Small intestine (tissue), 7 donors: ENCODE results near the gene VPS18. TPM values are rescaled to one million over a fixed set of nuclear protein-coding genes. Genes with fewer than 3 reads are reported as not detected.

Experiments used
- DNase-seq, 2 donors: peaks; one replicate each; pipeline versions ENCODE4 v3.0.0 to v3.0.0-alpha.2; 2013
- FAIRE-seq: peaks from 2 replicates; lab custom pipeline; 2012; peaks lifted over from hg19 to GRCh38; lab: Jason Lieb, UNC
- H3K27ac ChIP-seq, 3 donors: one replicate each; pipeline ENCODE4 v1.5.1; 2013; ENCODE audit warnings: low read length in 2 of 3, mild to moderate bottlenecking in 2 of 3, control low read depth in 1 of 3, inconsistent platforms in 1 of 3, low read depth in 1 of 3, moderate library complexity in 1 of 3
- H3K27me3 ChIP-seq, 3 donors: one replicate each; pipeline ENCODE4 v1.6.1; 2013; ENCODE audit warnings: low read length in 3 of 3, inconsistent platforms in 1 of 3; ENCODE audit not compliant: control insufficient read depth in 3 of 3, insufficient read depth in 3 of 3
- H3K36me3 ChIP-seq, 3 donors: one replicate each; pipeline ENCODE4 v1.6.1; 2013; ENCODE audit warnings: low read length in 3 of 3, inconsistent platforms in 1 of 3, low read depth in 1 of 3, mild to moderate bottlenecking in 1 of 3, moderate library complexity in 1 of 3; ENCODE audit not compliant: control insufficient read depth in 3 of 3, insufficient read depth in 2 of 3
- H3K4me1 ChIP-seq, 3 donors: one replicate each; pipeline ENCODE4 v1.6.1; 2013; ENCODE audit warnings: low read length in 2 of 3, inconsistent platforms in 1 of 3, low read depth in 1 of 3, mild to moderate bottlenecking in 1 of 3, moderate library complexity in 1 of 3; ENCODE audit not compliant: control insufficient read depth in 3 of 3, insufficient read depth in 2 of 3
- H3K4me3 ChIP-seq, 3 donors: one replicate each; pipeline ENCODE4 v1.5.1; 2013; ENCODE audit warnings: low read length in 3 of 3, control low read depth in 1 of 3, inconsistent platforms in 1 of 3, low read depth in 1 of 3, mild to moderate bottlenecking in 1 of 3, moderate library complexity in 1 of 3
- H3K9me3 ChIP-seq, 2 donors: one replicate each; pipeline ENCODE4 v1.6.1; 2013; ENCODE audit warnings: low read depth in 1 of 2, low read length in 1 of 2; ENCODE audit not compliant: control insufficient read depth in 2 of 2, insufficient read depth in 1 of 2
- WGBS, 3 donors: extraction: QIAGEN DNeasy Blood & Tissue Kit; methylation state at CpG; one replicate each; pipeline ENCODE4 v1.1.7; 2013; 5-methylcytosine and 5-hydroxymethylcytosine counted together
- polyA plus RNA-seq, 4 donors: library from polyadenylated mRNA; stranded (reverse) in 3 of 4; unstranded in 1 of 4; fragments of 200-250 nt in 3 of 4; fragments of 120-200 nt in 1 of 4; gene quantifications; one replicate each; pipeline versions ENCODE4 v1.2.1 to v1.2.3, GENCODE V29; 2013
- donor health status: healthy with polysubstance abuse.
- donor health status: control.
- donor health status: control.
- donor health status: Bipolar disorder and iron deficiency.
- donor health status: healthy.

The VPS18 gene
- polyA plus RNA-seq, 4 donors: 7.6 to 20.2 (median 10.7) TPM

DNA sequence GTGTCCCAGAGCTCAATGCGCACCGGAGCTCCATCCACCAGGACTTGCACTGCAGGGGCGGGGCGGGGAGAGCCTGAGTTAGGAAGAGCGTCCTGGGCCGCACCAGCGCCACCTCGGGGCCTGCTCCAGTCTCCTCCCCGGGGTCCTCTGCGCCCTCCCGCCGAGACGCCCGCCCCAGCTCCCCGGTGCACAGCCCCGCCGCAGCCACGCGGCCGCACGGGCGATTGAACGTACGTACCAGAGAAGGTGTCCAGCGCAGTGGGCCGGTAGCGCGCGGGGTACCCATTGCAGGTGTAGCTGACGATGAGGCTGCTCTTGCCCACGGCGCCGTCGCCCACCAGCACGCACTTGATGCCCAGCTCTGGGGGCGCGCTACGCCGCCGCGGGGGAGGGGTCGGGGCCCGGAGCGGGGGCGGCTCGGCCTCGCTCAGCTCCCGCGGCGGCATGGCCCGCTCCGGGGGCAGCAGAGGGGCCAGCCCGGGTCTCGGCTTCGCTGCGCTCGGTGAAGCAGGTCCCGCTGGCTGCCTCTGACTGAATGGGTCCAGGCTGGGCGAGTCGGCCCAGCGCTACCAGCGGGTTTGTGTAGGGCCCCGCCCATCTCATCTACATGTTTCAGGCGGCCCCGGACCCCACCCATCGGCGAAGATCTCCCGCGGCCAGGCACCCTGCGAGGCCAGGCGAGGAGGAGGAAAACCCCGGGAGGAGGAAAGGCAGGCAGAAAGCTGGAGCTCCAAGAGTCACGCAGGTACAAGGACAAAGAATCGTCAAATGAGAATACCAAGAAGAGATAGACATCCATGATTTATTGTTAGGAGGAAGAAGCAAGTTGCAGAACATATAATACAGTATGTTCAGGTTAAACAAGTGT is 20.3 kb upstream of the VPS18 start, which contains the start of gene RHOV:
TSS of gene RHOV (minus strand) at position 541 of the 868 bp plus-strand sequence. CDS start at position 446, 95 bp downstream.
- FAIRE-seq: no peak
- Histone ChIP-seq H3K27ac (no peak within 1 kb of the TSS), H3K36me3 (no peaks in the 10 kb centered on the region), H3K9me3 (no peaks in the 10 kb centered on the region), H3K4me3 (peak within 1 kb of the TSS; percentile 27 to 55 (median 41)), H3K4me1 (peaks cover 0 to 13% (median 5%) of the 10 kb centered on the region in 3 donors), H3K27me3 (peaks cover 0 to 10% (median 3%) of the 10 kb centered on the region in 3 donors)
- 0 to 1% (median 1%) methylated on average over 54 to 74 of the region's 74 CpGs for WGBS, 3 donors
- peak; percentile 71 to 80 for DNase-seq

DNA sequence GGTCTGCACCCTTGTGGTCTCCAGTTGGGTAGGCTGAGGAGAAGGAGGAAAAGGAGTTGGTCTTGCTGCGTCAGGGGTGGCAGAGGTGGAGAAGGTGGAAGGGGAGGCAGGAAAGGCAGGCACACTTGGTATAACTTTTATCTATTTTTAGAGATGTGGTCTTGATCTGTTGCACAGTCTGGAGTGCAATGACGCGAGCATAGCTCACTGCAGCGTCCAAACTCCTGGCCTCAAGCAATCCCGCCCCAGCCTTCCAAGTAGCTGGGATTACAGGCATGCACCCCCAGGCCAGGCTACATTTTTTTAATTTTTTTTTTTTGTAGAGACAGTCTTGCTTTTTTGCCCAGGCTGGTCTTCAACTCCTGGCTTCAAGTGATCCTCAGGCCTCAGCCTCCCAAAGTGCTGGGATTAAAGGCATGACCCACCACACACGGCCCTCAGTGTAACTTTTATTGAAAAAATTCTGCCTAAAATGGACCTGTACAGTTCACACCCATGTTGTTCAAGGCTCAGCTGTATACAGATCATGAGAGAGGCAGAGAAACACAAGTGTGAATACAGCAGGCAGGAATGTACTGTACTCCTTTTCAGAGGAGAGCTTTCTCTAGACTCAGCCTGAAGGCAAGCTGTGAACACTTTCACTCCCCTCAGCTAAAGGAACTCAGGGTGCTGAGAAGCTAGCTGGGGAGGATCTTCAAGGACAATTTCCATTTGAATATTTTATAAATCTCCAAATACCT is 18.1 kb upstream of the VPS18 start:
- peaks cover 0 to 10% (median 3%) of the 10 kb centered on the region in 3 donors for H3K27me3 ChIP-seq
- H3K27ac ChIP-seq: no peak overlapping the region
- FAIRE-seq (no peak), DNase-seq (no peak)
- no peaks in the 10 kb centered on the region for H3K9me3 ChIP-seq
- H3K4me1 ChIP-seq: peaks cover 0 to 13% (median 2%) of the 10 kb centered on the region in 3 donors
- no peaks in the 10 kb centered on the region for H3K36me3 ChIP-seq
- 86 to 91% (median 89%) methylated on average over 6 of the region's 6 CpGs for WGBS, 3 donors
- H3K4me3 ChIP-seq: no peak overlapping the region

DNA sequence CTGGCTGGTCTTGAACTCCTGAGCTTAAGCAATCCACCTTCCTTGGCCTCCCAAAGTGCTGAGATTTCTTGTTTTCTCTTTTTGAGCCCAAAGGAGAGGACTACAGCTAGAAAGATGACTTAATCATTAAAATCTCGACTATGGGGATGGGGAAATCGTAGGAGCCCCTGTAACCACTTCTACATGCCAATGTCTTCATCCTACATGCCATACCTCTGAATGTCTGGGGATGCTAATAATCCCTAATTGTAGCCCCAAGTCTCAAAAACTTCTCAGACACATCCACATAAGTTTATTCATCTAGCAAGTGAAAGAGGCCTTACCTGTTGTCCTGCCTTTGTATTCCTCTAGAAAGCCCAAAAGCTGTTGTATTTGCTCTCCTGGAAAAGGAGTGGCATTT is 16.6 kb upstream of the VPS18 start:
- Histone ChIP-seq H3K36me3 (no peaks in the 10 kb centered on the region), H3K9me3 (peaks cover 0 to 3% of the 10 kb centered on the region in 2 donors), H3K4me1 (peaks cover 0 to 2% (median 2%) of the 10 kb centered on the region in 3 donors), H3K27me3 (peaks cover 0 to 10% (median 3%) of the 10 kb centered on the region in 3 donors), H3K4me3 (no peak overlapping the region), H3K27ac (no peak overlapping the region)
- WGBS, 3 donors: 66 to 74% (median 69%) methylated on average over 2 of the region's 2 CpGs
- no peak for FAIRE-seq
- no peak for DNase-seq

DNA sequence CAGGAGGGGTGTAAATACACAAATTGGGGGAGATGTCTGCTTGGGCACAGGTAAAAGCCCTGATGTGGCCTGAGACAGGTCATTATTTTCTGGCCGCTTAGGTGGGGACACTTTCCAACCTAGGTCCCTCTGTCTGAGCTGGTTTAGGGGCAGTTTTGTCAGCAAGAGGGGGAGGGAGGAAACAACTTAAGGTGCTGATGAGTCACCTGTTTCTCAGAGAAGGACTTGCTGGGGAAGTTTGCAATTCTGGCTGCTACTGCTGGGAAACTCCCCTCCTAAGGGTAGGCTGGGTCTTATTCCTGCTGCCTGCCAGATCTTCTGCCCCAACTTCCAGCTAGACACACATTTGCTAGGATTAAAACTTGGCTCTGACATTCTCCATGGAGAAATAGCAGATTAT is 15.5 kb upstream of the VPS18 start:
- no peak overlapping the region for H3K27ac ChIP-seq
- H3K9me3 ChIP-seq: peaks cover 0 to 6% of the 10 kb centered on the region in 2 donors
- H3K36me3 ChIP-seq: no peaks in the 10 kb centered on the region
- peaks cover 0 to 3% (median 2%) of the 10 kb centered on the region in 3 donors for H3K27me3 ChIP-seq
- DNase-seq (no peak), FAIRE-seq (no peak)
- H3K4me3 ChIP-seq: no peak overlapping the region
- WGBS, 3 donors: 67 to 84% (median 83%) methylated on average over 1 of the region's 1 CpG
- H3K4me1 ChIP-seq: peaks cover 0 to 2% (median 0%) of the 10 kb centered on the region in 3 donors

DNA sequence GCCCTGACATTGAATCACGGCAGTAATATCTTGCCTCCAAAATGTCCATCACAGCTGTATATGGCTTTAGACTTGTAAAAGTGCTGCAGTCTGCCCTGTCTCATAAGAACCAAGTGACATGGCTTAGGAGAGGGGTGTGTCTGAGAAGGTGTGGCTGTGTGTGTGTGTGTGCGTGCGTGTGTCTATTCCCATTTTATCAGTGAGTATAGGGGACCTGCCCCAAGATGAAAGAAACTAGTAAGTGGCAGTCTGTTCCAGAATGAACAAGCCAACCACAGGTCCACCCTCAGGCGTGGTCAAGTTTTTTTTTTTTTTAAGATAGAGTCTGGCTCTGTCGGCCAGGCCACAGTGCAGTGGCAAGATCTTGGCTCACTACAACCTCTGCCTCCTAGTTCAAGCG is 14.6 kb upstream of the VPS18 start:
- H3K36me3 ChIP-seq: no peaks in the 10 kb centered on the region
- H3K4me1 ChIP-seq: peaks cover 0 to under 1% (median 0%) of the 10 kb centered on the region in 3 donors
- peaks cover 0 to 6% of the 10 kb centered on the region in 2 donors for H3K9me3 ChIP-seq
- no peak overlapping the region for H3K27ac ChIP-seq
- WGBS, 3 donors: 20 to 55% (median 40%) methylated on average over 6 of the region's 6 CpGs
- DNase-seq (peak; percentile 64 to 90), FAIRE-seq (no peak)
- H3K4me3 ChIP-seq: no peak overlapping the region
- H3K27me3 ChIP-seq: peaks cover 0 to 2% (median 2%) of the 10 kb centered on the region in 3 donors

DNA sequence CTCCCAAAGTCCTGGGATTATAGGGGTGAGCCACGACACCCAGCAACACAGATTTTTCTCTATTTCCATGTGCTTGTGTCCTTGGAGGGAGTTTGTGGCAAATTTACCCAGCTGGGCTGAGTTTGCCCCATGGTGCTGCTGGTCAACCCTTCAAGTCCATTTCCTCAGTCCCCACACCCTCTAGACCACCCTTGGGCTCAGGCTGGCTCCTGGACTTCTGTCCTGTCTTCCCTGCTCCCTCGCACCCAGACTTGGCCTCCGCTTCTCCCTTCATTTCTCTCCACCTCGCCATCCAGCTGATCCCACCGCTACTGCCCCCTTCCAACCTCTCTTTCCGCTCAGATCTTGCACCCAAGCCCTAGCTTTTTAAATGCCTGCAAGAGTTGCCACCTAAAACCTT is 12.9 kb upstream of the VPS18 start:
- H3K27me3 ChIP-seq: peaks cover 0 to 2% (median 0%) of the 10 kb centered on the region in 3 donors

DNA sequence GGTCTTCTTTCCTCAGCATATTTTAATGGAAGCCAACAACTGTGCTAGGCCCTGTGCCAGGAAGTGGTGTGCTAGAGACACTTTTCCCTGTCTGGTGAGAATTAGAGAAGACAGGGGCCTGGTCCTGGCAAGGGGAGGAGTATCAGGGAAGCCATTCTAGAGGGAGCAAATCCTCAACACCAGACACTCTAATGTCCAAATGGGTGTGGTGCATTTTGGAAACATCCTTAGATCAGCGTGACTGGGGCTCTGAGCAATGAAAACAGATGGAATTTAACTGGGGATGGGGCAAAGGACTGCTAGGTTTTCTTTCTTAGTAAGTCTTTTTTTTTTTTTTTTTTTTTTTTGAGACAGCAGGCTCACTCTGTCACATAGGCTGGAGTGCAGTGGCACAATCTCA is 7.7 kb upstream of the VPS18 start:
- peak in 1 of 2 donors; percentile 0 for DNase-seq
- H3K27ac ChIP-seq: no peak overlapping the region
- no peak overlapping the region for H3K4me3 ChIP-seq
- peaks cover 0 to 6% of the 10 kb centered on the region in 2 donors for H3K9me3 ChIP-seq
- 68 to 89% (median 75%) methylated on average over 1 of the region's 1 CpG for WGBS, 3 donors
- peaks cover 0 to 2% (median 0%) of the 10 kb centered on the region in 3 donors for H3K27me3 ChIP-seq
- no peaks in the 10 kb centered on the region for H3K36me3 ChIP-seq
- no peak for FAIRE-seq
- peaks cover 0 to 1% (median 0%) of the 10 kb centered on the region in 3 donors for H3K4me1 ChIP-seq

More for the DNA sequence above, 12.9 kb upstream of the VPS18 start:
- Histone ChIP-seq H3K4me3 (no peak overlapping the region), H3K36me3 (no peaks in the 10 kb centered on the region), H3K4me1 (no peaks in the 10 kb centered on the region), H3K9me3 (peaks cover 0 to 6% of the 10 kb centered on the region in 2 donors), H3K27ac (no peak overlapping the region)
- FAIRE-seq (no peak), DNase-seq (no peak)
- WGBS, 3 donors: 95 to 98% (median 96%) methylated on average over 6 of the region's 6 CpGs

DNA sequence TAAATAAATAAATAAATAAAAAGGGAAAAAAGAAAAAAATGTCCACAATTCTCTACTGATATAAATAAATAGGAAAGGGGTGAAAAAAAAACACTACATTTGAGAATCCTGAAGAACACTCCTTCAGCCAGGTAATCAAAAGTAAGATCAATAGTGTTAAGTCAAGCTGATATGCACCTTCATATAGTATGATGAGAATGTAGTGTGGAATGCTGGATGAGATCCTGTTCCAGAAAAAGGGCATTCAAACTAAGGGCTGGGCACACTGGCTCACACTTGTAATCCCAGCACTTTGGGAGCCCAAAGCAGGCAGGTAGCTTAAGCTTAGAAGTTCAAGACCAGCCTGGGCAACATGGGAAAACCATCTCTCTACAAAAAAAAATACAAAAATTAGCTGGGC is 5.1 kb upstream of the VPS18 start:
- DNase-seq: no peak

More for the DNA sequence above, 5.1 kb upstream of the VPS18 start:
- Histone ChIP-seq H3K4me3 (no peak overlapping the region), H3K36me3 (no peaks in the 10 kb centered on the region), H3K4me1 (peaks cover 0 to 24% (median 2%) of the 10 kb centered on the region in 3 donors), H3K27ac (no peak overlapping the region), H3K27me3 (no peaks in the 10 kb centered on the region), H3K9me3 (no peaks in the 10 kb centered on the region)
- FAIRE-seq: no peak
